Measurements from ENCODE around the gene TNK2.
"Not testable (repeated sequence)": the region's sequence is repeated elsewhere in the genome, so short reads cannot be mapped to it uniquely, and the experiment has no call there.

Gene TNK2

GRCh38 chr3:195836476-195837135, 71.7 kb downstream of the TNK2 start:
- H3K27ac Mint-ChIP-seq: no peak overlapping the region
- no peak overlapping the region for H3K4me3 Mint-ChIP-seq
- DNase-seq (ENCODE audit: low spot score in 2 of 2) (no peak), ATAC-seq (ENCODE audit: low read depth) (no peak)
- H3K36me3 Mint-ChIP-seq: no peaks in the 10 kb centered on the region
- H3K4me1 Mint-ChIP-seq: peaks cover 10% of the 10 kb centered on the region
- H3K27me3 Mint-ChIP-seq: peaks cover 15% of the 10 kb centered on the region
- no peaks in the 10 kb centered on the region for H3K9me3 Mint-ChIP-seq

- no peaks in the 10 kb centered on the region for H3K9me3 Mint-ChIP-seq
- H3K27me3 Mint-ChIP-seq: peaks cover 17% of the 10 kb centered on the region
- no peak overlapping the region for H3K27ac Mint-ChIP-seq
- ATAC-seq (ENCODE audit: low read depth) (no peak), DNase-seq (ENCODE audit: low spot score in 2 of 2) (no peak)
- H3K4me1 Mint-ChIP-seq: peaks cover 10% of the 10 kb centered on the region
- H3K36me3 Mint-ChIP-seq: no peaks in the 10 kb centered on the region
- H3K4me3 Mint-ChIP-seq: no peak overlapping the region
Measured at GRCh38 chr3:195835791-195836190, 72.6 kb downstream of the TNK2 start.

GRCh38 chr3:195834675-195835583, 73.4 kb downstream of the TNK2 start:
- ATAC-seq (ENCODE audit: low read depth): no peak
- Mint-ChIP-seq H3K27me3 (peaks cover 17% of the 10 kb centered on the region), H3K4me1 (peaks cover 10% of the 10 kb centered on the region), H3K36me3 (no peaks in the 10 kb centered on the region), H3K27ac (no peak overlapping the region), H3K9me3 (no peaks in the 10 kb centered on the region), H3K4me3 (no peak overlapping the region)
- DNase-seq (ENCODE audit: low spot score in 2 of 2): no peak

- Mint-ChIP-seq H3K9me3 (no peaks in the 10 kb centered on the region), H3K27me3 (peaks cover 17% of the 10 kb centered on the region), H3K4me3 (no peak overlapping the region), H3K36me3 (no peaks in the 10 kb centered on the region), H3K4me1 (no peaks in the 10 kb centered on the region), H3K27ac (no peak overlapping the region)
- no peak for ATAC-seq (ENCODE audit: low read depth)
- DNase-seq (ENCODE audit: low spot score in 2 of 2): no peak
Measured at GRCh38 chr3:195829897-195830254, 78.5 kb downstream of the TNK2 start.

GRCh38 chr3:195828762-195829161, 79.6 kb downstream of the TNK2 start:
- no peak for DNase-seq (ENCODE audit: low spot score in 2 of 2)
- H3K27ac Mint-ChIP-seq: no peak overlapping the region
- peaks cover 20% of the 10 kb centered on the region for H3K27me3 Mint-ChIP-seq
- no peak overlapping the region for H3K4me3 Mint-ChIP-seq
- H3K9me3 Mint-ChIP-seq: no peaks in the 10 kb centered on the region
- ATAC-seq (ENCODE audit: low read depth): no peak
- no peaks in the 10 kb centered on the region for H3K4me1 Mint-ChIP-seq
- H3K36me3 Mint-ChIP-seq: no peaks in the 10 kb centered on the region

GRCh38 chr3:195825857-195826804, 82.2 kb downstream of the TNK2 start:
- no peak for DNase-seq (ENCODE audit: low spot score in 2 of 2)
- ATAC-seq (ENCODE audit: low read depth): no peak
- Mint-ChIP-seq H3K4me1 (no peaks in the 10 kb centered on the region), H3K27me3 (peaks cover 19% of the 10 kb centered on the region), H3K27ac (no peak overlapping the region), H3K4me3 (no peak overlapping the region), H3K36me3 (no peaks in the 10 kb centered on the region), H3K9me3 (no peaks in the 10 kb centered on the region)

- DNase-seq (ENCODE audit: low spot score in 2 of 2) (no peak), ATAC-seq (ENCODE audit: low read depth) (no peak)
- no peak overlapping the region for H3K27ac Mint-ChIP-seq
- no peaks in the 10 kb centered on the region for H3K9me3 Mint-ChIP-seq
- peaks cover 21% of the 10 kb centered on the region for H3K27me3 Mint-ChIP-seq
- H3K4me3 Mint-ChIP-seq: no peak overlapping the region
- H3K4me1 Mint-ChIP-seq: no peaks in the 10 kb centered on the region
- no peaks in the 10 kb centered on the region for H3K36me3 Mint-ChIP-seq
Measured at GRCh38 chr3:195825191-195825588, 83.2 kb downstream of the TNK2 start.

- not testable (repeated sequence) for H3K36me3 Mint-ChIP-seq
Measured at GRCh38 chr3:195824425-195825190, 83.7 kb downstream of the TNK2 start.

GRCh38 chr3:195823999-195824398, 84.4 kb downstream of the TNK2 start:
- H3K4me1 Mint-ChIP-seq: no peaks in the 10 kb centered on the region
- ATAC-seq (ENCODE audit: low read depth) (no peak), DNase-seq (ENCODE audit: low spot score in 2 of 2) (no peak)
- no peaks in the 10 kb centered on the region for H3K36me3 Mint-ChIP-seq
- H3K9me3 Mint-ChIP-seq: no peaks in the 10 kb centered on the region
- no peak overlapping the region for H3K27ac Mint-ChIP-seq
- peaks cover 23% of the 10 kb centered on the region for H3K27me3 Mint-ChIP-seq
- no peak overlapping the region for H3K4me3 Mint-ChIP-seq

More at GRCh38 chr3:195824425-195825190, 83.7 kb downstream of the TNK2 start:
- H3K9me3 Mint-ChIP-seq; DNase-seq (ENCODE audit: low spot score in 2 of 2); H3K4me3 Mint-ChIP-seq; ATAC-seq (ENCODE audit: low read depth); H3K27ac Mint-ChIP-seq; H3K4me1 Mint-ChIP-seq: not testable (repeated sequence)
- peaks cover 21% of the 10 kb centered on the region for H3K27me3 Mint-ChIP-seq

GRCh38 chr3:195823280-195823679, 85.1 kb downstream of the TNK2 start:
- H3K36me3 Mint-ChIP-seq: no peaks in the 10 kb centered on the region
- no peaks in the 10 kb centered on the region for H3K4me1 Mint-ChIP-seq
- H3K27me3 Mint-ChIP-seq: peaks cover 23% of the 10 kb centered on the region
- no peak overlapping the region for H3K4me3 Mint-ChIP-seq
- H3K9me3 Mint-ChIP-seq: no peaks in the 10 kb centered on the region
- ATAC-seq (ENCODE audit: low read depth) (no peak), DNase-seq (ENCODE audit: low spot score in 2 of 2) (no peak)
- H3K27ac Mint-ChIP-seq: no peak overlapping the region

- Mint-ChIP-seq H3K27me3 (peaks cover 24% of the 10 kb centered on the region), H3K9me3 (no peaks in the 10 kb centered on the region), H3K4me3 (no peak overlapping the region), H3K27ac (no peak overlapping the region), H3K36me3 (no peaks in the 10 kb centered on the region), H3K4me1 (peaks cover 3% of the 10 kb centered on the region)
- ATAC-seq (ENCODE audit: low read depth) (no peak), DNase-seq (ENCODE audit: low spot score in 2 of 2) (no peak)
Measured at GRCh38 chr3:195822131-195822696, 86.1 kb downstream of the TNK2 start.

GRCh38 chr3:195821403-195822130, 86.8 kb downstream of the TNK2 start:
- no peak for DNase-seq (ENCODE audit: low spot score in 2 of 2)
- ATAC-seq (ENCODE audit: low read depth): no peak
- H3K27me3 Mint-ChIP-seq: peaks cover 24% of the 10 kb centered on the region
- no peak overlapping the region for H3K4me3 Mint-ChIP-seq
- H3K27ac Mint-ChIP-seq: no peak overlapping the region
- H3K36me3 Mint-ChIP-seq: no peaks in the 10 kb centered on the region
- no peaks in the 10 kb centered on the region for H3K9me3 Mint-ChIP-seq
- H3K4me1 Mint-ChIP-seq: peaks cover 3% of the 10 kb centered on the region
